DMS 273 (cell line): ENCODE results near the gene CNGA3.

Experiments used
- DNase-seq: peaks from one replicate; lab custom pipeline; 2025; ENCODE audit not compliant: unreplicated experiment; lab: John Stamatoyannopoulos, UW

Gene CNGA3

DNA sequence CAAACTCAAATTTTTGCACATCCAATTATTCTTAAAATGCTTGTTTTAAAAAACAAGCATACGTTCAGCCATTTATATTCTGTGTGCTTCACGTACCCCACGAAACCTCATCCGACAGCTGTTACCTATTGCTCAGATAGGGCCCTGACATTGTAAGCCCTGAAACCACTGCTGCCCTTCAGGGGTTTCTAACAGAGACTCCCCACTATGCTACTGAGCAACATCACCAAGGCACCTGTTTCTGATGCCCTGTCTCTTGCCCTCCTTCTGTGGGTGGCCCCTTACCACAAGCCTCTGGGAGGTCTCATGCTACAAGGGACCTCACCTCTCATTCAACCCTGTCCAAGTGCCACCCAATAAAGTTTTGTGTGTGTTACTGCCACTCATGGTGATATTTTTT is 18.5 kb upstream of the CNGA3 start:
- no peak for DNase-seq

GRCh38 chr2:98329549-98329948 is 16.7 kb upstream of the CNGA3 start:
- no peak for DNase-seq

DNA sequence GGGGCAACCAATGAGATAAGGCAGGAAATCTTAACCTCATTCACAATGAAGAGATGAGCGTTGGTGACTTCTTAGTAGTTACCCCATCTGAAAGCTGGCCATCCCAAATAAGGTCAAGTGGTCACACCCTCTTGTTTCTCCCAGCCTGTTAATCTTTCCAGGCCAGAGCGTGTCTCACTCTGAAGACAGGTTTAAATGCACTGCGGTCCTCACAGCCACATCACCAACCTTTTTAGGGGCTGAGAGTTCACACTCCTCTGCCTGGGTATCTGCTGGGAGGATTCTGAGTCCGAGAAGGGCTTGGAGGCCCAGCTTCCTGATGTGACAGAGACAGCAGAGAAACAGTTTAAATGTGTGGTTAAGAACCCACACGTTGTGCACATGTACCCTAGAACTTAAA is 13.3 kb upstream of the CNGA3 start:
- no peak for DNase-seq

GRCh38 chr2:98333922-98334321 is 12.3 kb upstream of the CNGA3 start:
- DNase-seq, result no peak

DNA sequence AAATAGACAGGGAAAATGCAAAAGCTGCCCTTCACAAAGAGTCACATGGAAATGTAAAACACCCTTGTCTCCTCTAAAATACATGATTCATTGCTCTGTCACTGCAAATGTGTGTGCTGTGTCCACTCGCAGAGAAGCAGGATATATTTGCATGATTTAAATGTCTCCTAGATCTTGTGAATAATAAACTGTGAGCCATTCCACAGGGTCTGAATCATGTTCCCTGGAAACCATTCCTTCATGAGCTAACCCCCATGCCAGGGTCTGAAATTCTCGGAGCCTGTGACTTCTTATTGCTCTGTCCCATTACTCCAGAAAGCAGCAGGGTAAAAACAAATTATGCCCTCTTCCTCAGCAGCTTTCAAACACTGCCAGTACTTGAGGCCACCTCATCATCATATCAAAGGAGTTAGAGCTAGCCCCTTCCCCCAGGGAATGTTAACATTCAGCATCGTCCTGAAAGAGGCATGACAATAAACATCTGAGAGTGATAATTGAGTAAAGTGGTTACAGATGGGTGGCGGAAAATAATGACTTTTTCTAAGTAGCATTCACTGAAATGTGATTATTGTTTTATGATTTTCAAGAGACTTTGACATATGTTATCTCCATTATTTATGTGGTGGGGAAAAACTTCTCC is 11.7 kb upstream of the CNGA3 start:
- DNase-seq, result no peak

DNA sequence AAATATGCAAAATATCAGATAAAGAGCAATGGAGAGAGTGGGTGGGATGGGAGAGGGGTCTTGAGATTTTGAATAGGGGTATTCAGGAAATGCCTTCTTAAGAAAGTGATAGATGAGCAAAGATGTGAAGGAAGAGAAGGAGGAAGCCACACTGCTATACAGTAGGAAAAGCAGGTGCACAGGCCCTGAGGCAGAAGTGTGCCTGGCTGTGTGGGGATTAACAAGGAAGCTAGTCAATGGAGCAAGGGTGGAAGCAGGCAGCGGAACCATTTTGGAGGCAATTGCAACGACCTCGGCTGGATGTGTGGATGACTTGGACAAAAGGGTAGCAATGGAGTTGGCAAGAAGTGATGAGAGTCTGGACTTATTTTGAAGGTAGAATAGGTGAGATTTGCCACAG is 11.0 kb upstream of the CNGA3 start:
- DNase-seq, result no peak

- DNase-seq, result no peak
Observed at GRCh38 chr2:98341241-98341640, 5.0 kb upstream of the CNGA3 start.

DNA sequence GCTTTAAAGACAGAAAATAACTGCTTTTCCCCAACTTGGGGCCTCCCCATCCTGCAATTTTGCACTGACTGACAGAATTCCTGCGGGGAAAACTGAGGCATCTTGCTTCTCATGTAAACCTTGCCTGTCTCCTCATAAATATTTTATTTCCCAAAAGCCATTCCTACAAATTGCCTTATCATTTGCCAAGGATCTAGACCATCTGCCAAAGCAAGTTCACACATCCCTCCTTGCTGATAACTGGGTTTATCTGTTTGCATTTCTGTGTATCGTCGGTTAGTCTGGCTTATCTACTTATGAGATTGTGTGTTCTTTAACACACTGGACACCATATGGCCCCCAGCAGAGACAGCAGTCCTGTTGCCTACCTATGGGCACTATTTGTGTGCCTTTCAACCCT is 3.0 kb upstream of the CNGA3 start:
- DNase-seq, result no peak

- DNase-seq, result peak; percentile 37
Observed at GRCh38 chr2:98347298-98348065, 1.2 kb downstream of the CNGA3 start.

- DNase-seq, result peak; percentile 75
Observed at GRCh38 chr2:98348066-98348561, 1.9 kb downstream of the CNGA3 start.

DNA sequence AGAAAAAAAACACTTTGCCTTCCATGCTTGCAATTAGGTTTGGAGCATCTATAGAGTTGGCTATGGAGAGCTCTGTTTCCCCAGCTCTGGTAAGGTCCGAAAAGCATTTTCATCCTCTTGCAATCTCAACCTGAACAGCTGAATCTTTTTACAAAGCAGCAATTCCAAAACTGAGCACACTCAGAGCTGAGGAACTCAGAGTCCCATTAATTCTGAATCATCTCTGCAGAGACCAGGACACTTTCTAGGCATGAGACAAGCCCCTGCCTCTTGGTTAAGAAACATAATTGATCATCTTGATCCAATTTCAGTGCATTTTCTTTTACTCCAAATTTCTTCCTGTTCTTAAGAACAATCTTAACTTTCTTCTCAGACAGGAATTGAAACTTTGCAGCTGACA is 4.2 kb downstream of the CNGA3 start:
- no peak for DNase-seq

- DNase-seq, result no peak
Observed at GRCh38 chr2:98355881-98356280, 9.6 kb downstream of the CNGA3 start.

DNA sequence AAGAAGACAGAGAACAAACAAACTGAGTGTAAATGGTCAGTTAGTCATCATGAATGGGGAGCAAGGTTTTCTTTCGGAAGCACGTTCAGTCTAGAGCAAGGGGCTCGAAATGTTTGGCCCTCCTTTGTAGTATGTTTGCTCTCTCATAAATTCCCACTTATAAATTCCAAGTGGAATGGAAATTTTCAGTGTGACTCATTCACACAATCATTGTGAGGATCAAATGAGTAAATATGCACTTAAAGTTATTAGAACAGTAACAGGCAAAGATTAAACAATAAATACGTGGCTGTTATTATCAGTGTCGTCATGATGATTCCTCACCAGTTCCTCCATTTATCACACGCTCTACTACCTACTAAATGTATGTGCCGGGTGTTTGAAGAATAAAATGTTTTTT is 10.5 kb downstream of the CNGA3 start:
- no peak for DNase-seq

GRCh38 chr2:98357849-98358248 is 11.6 kb downstream of the CNGA3 start:
- DNase-seq, result no peak

DNA sequence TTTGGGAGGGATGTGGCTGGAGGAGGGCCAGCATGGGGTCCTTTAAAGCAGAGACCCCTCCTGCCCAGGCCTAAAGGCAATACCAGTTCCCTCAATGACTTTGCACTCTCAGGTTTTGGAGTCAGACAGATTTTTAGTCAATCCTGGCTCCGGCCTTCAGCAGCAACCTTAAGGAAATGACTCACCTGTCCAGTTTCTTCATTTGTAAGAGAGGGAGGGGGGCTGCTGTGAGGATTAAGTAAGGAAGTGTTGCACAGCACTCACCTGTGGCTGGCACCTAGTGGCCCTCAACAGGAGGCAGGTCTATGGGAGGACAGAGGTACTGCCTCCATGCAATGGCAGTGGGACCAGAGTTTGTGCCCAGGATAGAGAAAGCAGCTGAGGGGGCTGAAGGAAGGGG is 13.7 kb downstream of the CNGA3 start:
- DNase-seq, result no peak

- DNase-seq, result no peak
Observed at GRCh38 chr2:98367721-98368120, 21.5 kb downstream of the CNGA3 start.

DNA sequence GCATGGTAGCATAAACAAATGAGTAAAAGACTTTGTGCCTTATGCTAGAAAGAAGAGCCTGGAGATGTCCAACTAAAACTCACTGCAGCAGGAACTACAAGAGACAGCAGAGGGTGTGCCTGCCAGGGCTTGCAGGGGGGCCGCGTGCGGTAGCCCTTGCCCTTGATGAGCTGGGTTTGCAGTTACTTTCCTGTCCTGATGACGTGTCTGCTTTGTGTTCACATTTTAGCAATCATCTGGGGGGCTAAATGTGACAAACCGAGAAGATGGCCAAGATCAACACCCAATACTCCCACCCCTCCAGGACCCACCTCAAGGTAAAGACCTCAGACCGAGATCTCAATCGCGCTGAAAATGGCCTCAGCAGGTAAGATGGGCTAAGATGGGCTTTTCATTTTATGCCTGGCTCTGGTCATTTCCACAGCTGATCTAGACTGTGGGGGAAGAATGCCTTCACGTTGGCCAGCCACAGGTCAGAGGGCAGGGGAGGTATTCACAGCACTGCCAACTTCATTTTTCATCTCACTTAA is 23.5 kb downstream of the CNGA3 start:
- DNase-seq, result no peak

GRCh38 chr2:98372121-98372520 is 25.9 kb downstream of the CNGA3 start:
- DNase-seq, result no peak

DNA sequence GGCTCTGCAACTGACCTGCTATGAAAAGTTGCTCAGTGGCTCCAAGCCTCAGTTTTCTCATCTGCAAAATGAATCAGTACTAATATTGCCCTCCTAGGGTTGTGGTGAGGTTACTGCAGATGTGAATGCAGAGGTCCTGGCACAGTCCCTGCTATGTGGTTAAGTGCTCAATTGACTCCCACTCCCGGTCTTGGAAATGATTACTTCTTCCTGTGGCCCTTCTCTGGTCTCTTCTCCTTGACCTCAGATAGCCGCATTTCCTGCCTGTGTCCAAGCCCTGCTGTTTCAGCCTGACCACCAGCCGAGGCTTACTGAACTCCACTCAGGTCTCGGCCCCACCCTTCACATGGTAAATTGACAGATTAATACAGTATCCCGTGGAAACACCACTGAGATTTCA is 26.3 kb downstream of the CNGA3 start:
- DNase-seq, result no peak

GRCh38 chr2:98374286-98374685 is 28.0 kb downstream of the CNGA3 start:
- DNase-seq, result no peak

DNA sequence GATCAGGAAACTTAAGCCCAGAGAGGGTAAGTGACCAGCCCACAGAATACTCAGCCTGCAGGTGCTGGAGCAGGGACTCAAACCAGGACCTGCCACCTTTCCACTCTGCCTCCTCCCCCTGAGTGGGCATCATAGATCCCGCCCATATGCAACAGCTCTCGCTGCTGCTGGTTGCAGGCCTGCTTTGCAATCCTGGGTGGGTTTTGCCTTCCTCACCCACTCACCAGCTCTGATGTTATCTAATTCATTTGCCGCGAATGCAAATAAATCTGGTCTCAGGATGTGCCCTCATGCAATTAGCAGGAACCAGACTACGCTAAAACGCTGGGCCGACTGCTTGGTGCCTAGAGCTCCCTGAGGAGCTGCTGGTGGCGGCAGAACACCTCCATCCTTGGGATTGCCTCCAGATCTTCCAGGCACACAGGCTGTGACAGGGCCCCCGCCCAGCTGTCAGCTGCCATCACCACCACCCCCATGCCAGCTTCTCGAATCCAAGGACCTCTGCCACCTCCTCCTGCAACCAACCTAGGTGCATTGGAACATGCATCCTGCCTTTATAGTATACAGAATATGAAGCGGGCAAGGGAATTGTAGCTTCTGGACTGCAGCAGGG is 28.8 kb downstream of the CNGA3 start:
- no peak for DNase-seq

DNA sequence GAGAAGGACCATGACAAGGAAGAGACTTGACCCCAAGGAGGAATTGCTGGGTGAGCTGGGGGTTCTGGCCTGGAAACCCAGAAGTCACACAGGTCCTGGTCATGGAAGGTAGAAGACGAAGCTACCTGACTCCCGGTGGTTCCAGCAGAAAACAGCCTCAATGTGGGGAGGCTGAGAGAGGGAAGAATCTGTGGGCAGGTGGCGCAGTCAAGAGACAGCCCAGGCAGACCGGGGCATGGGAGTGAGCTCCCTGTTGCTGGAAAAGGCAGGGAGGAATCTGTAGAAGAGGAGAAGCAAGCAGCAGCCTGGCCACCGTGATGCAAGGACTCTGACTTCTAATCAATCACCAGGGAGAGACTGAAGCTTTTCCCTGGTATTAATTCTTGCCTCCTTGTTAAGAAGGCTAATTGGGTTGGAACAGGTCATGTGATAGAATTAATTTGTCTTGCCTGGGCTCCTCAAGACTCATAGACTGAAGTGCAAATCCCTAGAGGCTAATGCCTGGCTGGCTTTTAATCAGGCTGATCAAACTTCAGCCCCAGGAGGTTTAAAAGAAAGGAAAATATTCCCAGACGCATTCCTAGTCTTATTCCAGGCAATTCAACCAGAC is 30.1 kb downstream of the CNGA3 start:
- DNase-seq, result no peak
